Measurements from ENCODE around the gene SCUBE2.
A peak's percentile ranks its signal among the peaks of the same experiment; 100 is the strongest.

The SCUBE2 gene

GRCh38 chr11:9047964-9048523 lies 43.4 kb downstream of the SCUBE2 start:
- no peak for TF ChIP-seq CTCF (conservative IDR thresholded peaks at IDR 0.05)
- peak overlapping the region; percentile 68 for H3K27ac ChIP-seq

GRCh38 chr11:9046481-9046880 lies 44.9 kb downstream of the SCUBE2 start:
- no peak for TF ChIP-seq CTCF (conservative IDR thresholded peaks at IDR 0.05)
- peak overlapping the region; percentile 68; the same call in 1 of the 2 replicates for H3K27ac ChIP-seq

- TF ChIP-seq CTCF (conservative IDR thresholded peaks at IDR 0.05), result no peak
- H3K27ac ChIP-seq, result no peak overlapping the region
Observed at GRCh38 chr11:9042488-9042887, 48.9 kb downstream of the SCUBE2 start.

- H3K27ac ChIP-seq, result no peak overlapping the region
- no peak for TF ChIP-seq CTCF (conservative IDR thresholded peaks at IDR 0.05)
Observed at GRCh38 chr11:9041747-9042146, 49.7 kb downstream of the SCUBE2 start.

- no peak for TF ChIP-seq CTCF (conservative IDR thresholded peaks at IDR 0.05)
- no peak overlapping the region for H3K27ac ChIP-seq
Observed at GRCh38 chr11:9040410-9040809, 51.0 kb downstream of the SCUBE2 start.

- H3K27ac ChIP-seq, result no peak overlapping the region
- no peak for TF ChIP-seq CTCF (conservative IDR thresholded peaks at IDR 0.05)
Observed at GRCh38 chr11:9039863-9040262, 51.5 kb downstream of the SCUBE2 start.

GRCh38 chr11:9039198-9039597 lies 52.2 kb downstream of the SCUBE2 start:
- H3K27ac ChIP-seq, result no peak overlapping the region
- TF ChIP-seq CTCF (conservative IDR thresholded peaks at IDR 0.05), result no peak
